Ishikawa (cell line): ENCODE data around the gene SMIM3.

Source experiments
- CEBPB ChIP-seq: IDR thresholded peaks from 2 replicates; pipeline ENCODE4 v1.6.1; 2012
- CREB1 ChIP-seq: IDR thresholded peaks from 2 replicates; pipeline ENCODE4 v1.6.1; 2012; ENCODE audit warnings: low read depth
- EGR1 ChIP-seq: IDR thresholded peaks from 2 replicates; pipeline ENCODE4 v1.6.1; 2012
- EP300 ChIP-seq: IDR thresholded peaks from 2 replicates; pipeline ENCODE4 v1.6.1; 2012; ENCODE audit warnings: borderline replicate concordance
- FOXM1 ChIP-seq: IDR thresholded peaks from 2 replicates; pipeline ENCODE4 v1.6.1; 2012; ENCODE audit warnings: low read depth, borderline replicate concordance
- MAX ChIP-seq: IDR thresholded peaks from 2 replicates; pipeline ENCODE4 v1.6.1; 2012
- NFIC ChIP-seq: IDR thresholded peaks from 2 replicates; pipeline ENCODE4 v1.6.1; 2012
- RAD21 ChIP-seq: IDR thresholded peaks from 2 replicates; pipeline ENCODE4 v1.6.1; 2012; ENCODE audit warnings: low read depth
- REST ChIP-seq: IDR thresholded peaks from 2 replicates; pipeline ENCODE4 v1.6.1; 2012; ENCODE audit warnings: low read depth, mild to moderate bottlenecking
- TAF1 ChIP-seq: IDR thresholded peaks from 2 replicates; pipeline ENCODE4 v1.6.1; 2012; ENCODE audit warnings: low read depth, mild to moderate bottlenecking
- TCF12 ChIP-seq: IDR thresholded peaks from 2 replicates; pipeline ENCODE4 v1.6.1; 2012; ENCODE audit warnings: low read depth
- TEAD4 ChIP-seq: IDR thresholded peaks from 2 replicates; pipeline ENCODE4 v1.6.1; 2012
- USF1 ChIP-seq: IDR thresholded peaks from 2 replicates; pipeline ENCODE4 v1.6.1; 2012
- YY1 ChIP-seq: IDR thresholded peaks from 2 replicates; pipeline ENCODE4 v1.6.1; 2012; ENCODE audit warnings: low read depth
- ZBTB7A ChIP-seq: IDR thresholded peaks from 2 replicates; pipeline ENCODE4 v1.6.1; 2012; ENCODE audit warnings: low read depth

SMIM3 gene

GRCh38 chr5:150789450-150789849 is 10.9 kb downstream of the SMIM3 start:
- TF ChIP-seq TAF1, result no peak
- TF ChIP-seq MAX, result no peak
- TF ChIP-seq EP300, result no peak
- no peak for TF ChIP-seq TCF12
- TF ChIP-seq NFIC, result no peak
- no peak for TF ChIP-seq FOXM1
- no peak for TF ChIP-seq ZBTB7A
- TF ChIP-seq YY1, result no peak
- no peak for TF ChIP-seq RAD21
- TF ChIP-seq TEAD4, result no peak
- no peak for TF ChIP-seq CEBPB
- no peak for TF ChIP-seq EGR1
- no peak for TF ChIP-seq CREB1
- TF ChIP-seq USF1, result no peak
- TF ChIP-seq REST, result no peak

GRCh38 chr5:150789943-150790611 is 11.5 kb downstream of the SMIM3 start:
- no peak for TF ChIP-seq TAF1
- TF ChIP-seq USF1, result no peak
- no peak for TF ChIP-seq FOXM1
- TF ChIP-seq TCF12, result no peak
- TF ChIP-seq NFIC, result no peak
- TF ChIP-seq RAD21, result no peak
- no peak for TF ChIP-seq CREB1
- TF ChIP-seq MAX, result no peak

GRCh38 chr5:150791536-150791935 is 13.0 kb downstream of the SMIM3 start:
- TF ChIP-seq MAX (no peak), TCF12 (no peak), REST (no peak), EP300 (no peak), EGR1 (no peak)

- TF ChIP-seq TCF12 (no peak), YY1 (no peak), MAX (no peak), CEBPB (no peak), USF1 (no peak), FOXM1 (no peak), TAF1 (no peak), RAD21 (no peak), NFIC (no peak)
These were observed 16.4 kb downstream of the SMIM3 start for GRCh38 chr5:150794927-150795326.

GRCh38 chr5:150797384-150797783 is 18.8 kb downstream of the SMIM3 start:
- no peak for TF ChIP-seq EGR1
- no peak for TF ChIP-seq TEAD4
- TF ChIP-seq REST, result no peak
- TF ChIP-seq RAD21, result no peak
- no peak for TF ChIP-seq USF1
- no peak for TF ChIP-seq CEBPB
- TF ChIP-seq CREB1, result no peak
- no peak for TF ChIP-seq FOXM1
- no peak for TF ChIP-seq ZBTB7A
- no peak for TF ChIP-seq MAX
- TF ChIP-seq TCF12, result no peak
- no peak for TF ChIP-seq TAF1
- no peak for TF ChIP-seq NFIC
- no peak for TF ChIP-seq EP300
